Esophagus muscularis mucosa (tissue), 4 donors: ENCODE results near the gene SAMD4A. TPM values are rescaled to one million over a fixed set of nuclear protein-coding genes. Genes with fewer than 3 reads are reported as not detected.

ENCODE experiments used
- DNase-seq: peaks from one replicate; pipeline ENCODE4 v3.0.0-alpha.2; 2017; ENCODE audit errors: extremely low spot score
- H3K27ac ChIP-seq, 4 donors: fragments of 200-600 bp; sonication (generic); replicated peaks in 1 of 4; 1 replicate in 3 of 4; 2 replicates in 1 of 4; pipeline ENCODE4 v1.5.1; 2016 to 2019; ENCODE audit warnings: mild to moderate bottlenecking in 1 of 4
- H3K27me3 ChIP-seq, 4 donors: fragments of 200-600 bp; sonication (generic); one replicate each; pipeline versions ENCODE4 v1.5.1 to v1.6.0; 2016 to 2019
- H3K36me3 ChIP-seq, 4 donors: fragments of 200-600 bp; sonication (generic); one replicate each; pipeline ENCODE4 v1.5.1; 2016 to 2019
- H3K4me1 ChIP-seq, 4 donors: fragments of 200-600 bp; sonication (generic); one replicate each; pipeline ENCODE4 v1.5.1; 2016 to 2019
- H3K4me3 ChIP-seq, 4 donors: fragments of 200-600 bp; sonication (generic); 1 replicate in 2 of 4; 2 replicates in 2 of 4; pipeline ENCODE4 v1.5.1; 2016 to 2019; ENCODE audit warnings: mild to moderate bottlenecking in 4 of 4, moderate library complexity in 1 of 4
- H3K9me3 ChIP-seq, 4 donors: fragments of 200-600 bp; sonication (generic); 1 replicate in 3 of 4; 2 replicates in 1 of 4; pipeline ENCODE4 v1.5.1; 2016 to 2019
- CTCF ChIP-seq, 3 experiments: fragments of 200-600 bp in 2 of 3; fragments of 450-650 bp in 1 of 3; sonication (generic) in 2 of 3; IDR thresholded peaks; one replicate each; pipeline ENCODE4 v1.5.1; 2017 to 2019; ENCODE audit warnings: antibody characterized with exemption in 3 of 3, mild to moderate bottlenecking in 2 of 3, moderate library complexity in 1 of 3
- EP300 ChIP-seq: sonication (generic); formaldehyde crosslinking; IDR thresholded peaks from one replicate; pipeline ENCODE4 v1.6.1; 2017; ENCODE audit warnings: antibody characterized with exemption
- POLR2A ChIP-seq: fragments of 450-650 bp; IDR thresholded peaks from one replicate; pipeline ENCODE4 v1.6.1; 2017; ENCODE audit warnings: antibody characterized with exemption, moderate library complexity, mild to moderate bottlenecking, low read depth
- POLR2AphosphoS5 ChIP-seq, 2 donors: sonication (generic); formaldehyde crosslinking; IDR thresholded peaks; one replicate each; pipeline ENCODE4 v1.6.1; 2017; ENCODE audit warnings: antibody characterized with exemption in 2 of 2
- WGBS: methylation state at CpG from one replicate; pipeline ENCODE4 v1.1.5; 2018; 5-methylcytosine and 5-hydroxymethylcytosine counted together
- intact Hi-C: fragments of 100-400 bp; cut with DNase I; formaldehyde crosslinking; loops from one replicate; pipeline ENCODE4 v1.15.1; 2023
- total RNA-seq, 4 donors: library from RNA; depleted of rRNA; stranded (reverse); fragments of >200 nt; gene quantifications; one replicate each; pipeline versions ENCODE4 v1.1.0 to v1.2.1, GENCODE V29; 2016

SAMD4A gene
- total RNA-seq: 100 to 1,000 TPM in 2 of 4 donors, 10 to 100 TPM in 2; 76.8 to 123 (median 97.0) TPM

GRCh38 chr14:54566410-54567223 lies at the start of gene SAMD4A:
SAMD4A (plus strand) TSS chr14:54567128; CDS start chr14:54567917, 789 bp downstream.
- peaks cover 0 to 5% (median 0%) of the 10 kb centered on the region in 4 donors for H3K27me3 ChIP-seq
- H3K9me3 ChIP-seq: no peaks in the 10 kb centered on the region
- peak; percentile 32 for TF ChIP-seq POLR2A
- TF ChIP-seq CTCF (IDR thresholded peaks at IDR 0.05): peak in 2 of 3 experiments; percentile 43 to 50
- TF ChIP-seq POLR2AphosphoS5 (IDR thresholded peaks at IDR 0.05): peak; percentile 64 to 71
- TF ChIP-seq EP300: no peak
- H3K27ac ChIP-seq: peak within 1 kb of the TSS; percentile 98 to 100 (median 99)
- WGBS: no CpG with 5 or more reads among the region's 91 CpGs
- intact Hi-C loops: loop anchor here (1.0 to 10.0 kb wide), 2 partner anchors 125 to 238 kb away; no protein-coding TSS in a partner anchor
- H3K4me1 ChIP-seq: peaks cover 37 to 48% (median 42%) of the 10 kb centered on the region in 4 donors
- H3K4me3 ChIP-seq: peak within 1 kb of the TSS; percentile 73 to 90 (median 82)
- peaks cover 0 to 5% (median 0%) of the 10 kb centered on the region in 4 donors for H3K36me3 ChIP-seq
- peak; percentile 95 for DNase-seq

- no peak for DNase-seq
- intact Hi-C loops: no loop called here
- H3K27me3 ChIP-seq: no peaks in the 10 kb centered on the region
- peaks cover 0 to 5% (median 4%) of the 10 kb centered on the region in 4 donors for H3K4me1 ChIP-seq
- 97% methylated on average over 4 of the region's 4 CpGs for WGBS
- H3K36me3 ChIP-seq: peaks cover 14 to 44% (median 39%) of the 10 kb centered on the region in 4 donors
- no peak overlapping the region for H3K4me3 ChIP-seq
- TF ChIP-seq POLR2A: no peak
- no peak for TF ChIP-seq POLR2AphosphoS5 (IDR thresholded peaks at IDR 0.05)
- no peak for TF ChIP-seq CTCF (IDR thresholded peaks at IDR 0.05)
- no peak for TF ChIP-seq EP300
- no peaks in the 10 kb centered on the region for H3K9me3 ChIP-seq
- H3K27ac ChIP-seq: no peak overlapping the region
Observed at GRCh38 chr14:54524410-54524809, 42.5 kb upstream of the SAMD4A start.

- DNase-seq: no peak
- H3K9me3 ChIP-seq: no peaks in the 10 kb centered on the region
- peaks cover 0 to 5% (median 4%) of the 10 kb centered on the region in 4 donors for H3K4me1 ChIP-seq
- TF ChIP-seq CTCF (IDR thresholded peaks at IDR 0.05) (no peak), EP300 (no peak), POLR2A (no peak), POLR2AphosphoS5 (IDR thresholded peaks at IDR 0.05) (no peak)
- 78% methylated on average over 2 of the region's 2 CpGs for WGBS
- H3K27me3 ChIP-seq: no peaks in the 10 kb centered on the region
- no peak overlapping the region for H3K27ac ChIP-seq
- intact Hi-C loops: no loop called here
- H3K36me3 ChIP-seq: peaks cover 9 to 53% (median 29%) of the 10 kb centered on the region in 4 donors
- no peak overlapping the region for H3K4me3 ChIP-seq
Observed at GRCh38 chr14:54528973-54529372, 38.0 kb upstream of the SAMD4A start.

- Histone ChIP-seq H3K4me1 (peaks cover 0 to 5% (median 4%) of the 10 kb centered on the region in 4 donors), H3K27me3 (no peaks in the 10 kb centered on the region), H3K9me3 (no peaks in the 10 kb centered on the region), H3K36me3 (peaks cover under 1 to 47% (median 23%) of the 10 kb centered on the region in 4 donors), H3K4me3 (no peak overlapping the region), H3K27ac (no peak overlapping the region)
- intact Hi-C loops: no loop called here
- 36% methylated on average over 1 of the region's 1 CpG for WGBS
- DNase-seq: no peak
- no peak for TF ChIP-seq POLR2AphosphoS5 (IDR thresholded peaks at IDR 0.05)
- TF ChIP-seq POLR2A: no peak
- no peak for TF ChIP-seq CTCF (IDR thresholded peaks at IDR 0.05)
- no peak for TF ChIP-seq EP300
Observed at GRCh38 chr14:54529811-54530210, 37.1 kb upstream of the SAMD4A start.
